Measurements from ENCODE around the gene SH2D2A. TPM values are rescaled to one million over a fixed set of nuclear protein-coding genes. Genes with fewer than 3 reads are reported as not detected.

Gene SH2D2A
- total RNA-seq, 1 experiment from 2014 or later: 4.9 TPM

DNA sequence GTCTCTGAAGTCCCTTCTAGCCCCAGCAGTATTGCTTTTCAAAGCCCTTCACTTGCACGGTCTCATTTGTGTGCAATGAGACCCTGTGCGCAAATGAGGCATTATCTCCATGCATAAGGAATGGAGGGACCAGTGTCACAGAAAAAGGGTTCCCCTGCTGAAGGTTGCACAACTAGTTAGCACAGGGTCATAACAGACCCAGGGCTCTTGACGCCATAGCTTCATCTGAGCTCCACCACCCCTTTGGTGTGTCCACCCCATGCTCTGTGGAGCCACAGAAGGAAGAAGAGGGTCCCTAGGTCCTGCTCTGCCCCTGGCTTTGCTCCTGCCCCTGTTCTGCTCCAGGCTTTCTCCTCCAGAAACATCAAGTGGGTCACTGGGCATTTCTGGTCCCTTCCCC is 12.6 kb downstream of the SH2D2A start:
- TF ChIP-seq ZNF263 (CRISPR knock-in tag; IDR thresholded peaks at IDR 0.05; ENCODE audit: low read depth) (no peak), ATF1 (CRISPR knock-in tag; IDR thresholded peaks at IDR 0.05) (no peak), NR1H2 (CRISPR knock-in tag; IDR thresholded peaks at IDR 0.05) (no peak), NR2C2 (CRISPR knock-in tag; IDR thresholded peaks at IDR 0.05) (no peak), NR3C1 (CRISPR knock-in tag; conservative IDR thresholded peaks at IDR 0.05; ENCODE audit: low read depth) (no peak), ZNF138 (CRISPR knock-in tag; conservative IDR thresholded peaks at IDR 0.05) (no peak), ZNF671 (CRISPR knock-in tag; IDR thresholded peaks at IDR 0.05) (no peak), GTF2I (CRISPR knock-in tag; conservative IDR thresholded peaks at IDR 0.05) (no peak)
- TF ChIP-seq, protein P1, sequence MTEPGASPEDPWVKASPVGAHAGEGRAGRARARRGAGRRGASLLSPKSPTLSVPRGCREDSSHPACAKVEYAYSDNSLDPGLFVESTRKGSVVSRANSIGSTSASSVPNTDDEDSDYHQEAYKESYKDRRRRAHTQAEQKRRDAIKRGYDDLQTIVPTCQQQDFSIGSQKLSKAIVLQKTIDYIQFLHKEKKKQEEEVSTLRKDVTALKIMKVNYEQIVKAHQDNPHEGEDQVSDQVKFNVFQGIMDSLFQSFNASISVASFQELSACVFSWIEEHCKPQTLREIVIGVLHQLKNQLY (CRISPR knock-in tag; IDR thresholded peaks at IDR 0.05): no peak
- TF ChIP-seq, protein P2, sequence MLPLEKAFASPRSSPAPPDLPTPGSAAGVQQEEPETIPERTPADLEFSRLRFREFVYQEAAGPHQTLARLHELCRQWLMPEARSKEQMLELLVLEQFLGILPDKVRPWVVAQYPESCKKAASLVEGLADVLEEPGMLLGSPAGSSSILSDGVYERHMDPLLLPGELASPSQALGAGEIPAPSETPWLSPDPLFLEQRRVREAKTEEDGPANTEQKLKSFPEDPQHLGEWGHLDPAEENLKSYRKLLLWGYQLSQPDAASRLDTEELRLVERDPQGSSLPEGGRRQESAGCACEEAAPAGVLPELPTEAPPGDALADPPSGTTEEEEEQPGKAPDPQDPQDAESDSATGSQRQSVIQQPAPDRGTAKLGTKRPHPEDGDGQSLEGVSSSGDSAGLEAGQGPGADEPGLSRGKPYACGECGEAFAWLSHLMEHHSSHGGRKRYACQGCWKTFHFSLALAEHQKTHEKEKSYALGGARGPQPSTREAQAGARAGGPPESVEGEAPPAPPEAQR (CRISPR knock-in tag; IDR thresholded peaks at IDR 0.05): no peak
- TF ChIP-seq, protein P3, sequence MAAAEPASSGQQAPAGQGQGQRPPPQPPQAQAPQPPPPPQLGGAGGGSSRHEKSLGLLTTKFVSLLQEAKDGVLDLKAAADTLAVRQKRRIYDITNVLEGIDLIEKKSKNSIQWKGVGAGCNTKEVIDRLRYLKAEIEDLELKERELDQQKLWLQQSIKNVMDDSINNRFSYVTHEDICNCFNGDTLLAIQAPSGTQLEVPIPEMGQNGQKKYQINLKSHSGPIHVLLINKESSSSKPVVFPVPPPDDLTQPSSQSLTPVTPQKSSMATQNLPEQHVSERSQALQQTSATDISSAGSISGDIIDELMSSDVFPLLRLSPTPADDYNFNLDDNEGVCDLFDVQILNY (CRISPR knock-in tag; IDR thresholded peaks at IDR 0.05): no peak
- TF ChIP-seq, protein P4, sequence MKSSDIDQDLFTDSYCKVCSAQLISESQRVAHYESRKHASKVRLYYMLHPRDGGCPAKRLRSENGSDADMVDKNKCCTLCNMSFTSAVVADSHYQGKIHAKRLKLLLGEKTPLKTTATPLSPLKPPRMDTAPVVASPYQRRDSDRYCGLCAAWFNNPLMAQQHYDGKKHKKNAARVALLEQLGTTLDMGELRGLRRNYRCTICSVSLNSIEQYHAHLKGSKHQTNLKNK (CRISPR knock-in tag; IDR thresholded peaks at IDR 0.05): no peak
- TF ChIP-seq, protein P5, sequence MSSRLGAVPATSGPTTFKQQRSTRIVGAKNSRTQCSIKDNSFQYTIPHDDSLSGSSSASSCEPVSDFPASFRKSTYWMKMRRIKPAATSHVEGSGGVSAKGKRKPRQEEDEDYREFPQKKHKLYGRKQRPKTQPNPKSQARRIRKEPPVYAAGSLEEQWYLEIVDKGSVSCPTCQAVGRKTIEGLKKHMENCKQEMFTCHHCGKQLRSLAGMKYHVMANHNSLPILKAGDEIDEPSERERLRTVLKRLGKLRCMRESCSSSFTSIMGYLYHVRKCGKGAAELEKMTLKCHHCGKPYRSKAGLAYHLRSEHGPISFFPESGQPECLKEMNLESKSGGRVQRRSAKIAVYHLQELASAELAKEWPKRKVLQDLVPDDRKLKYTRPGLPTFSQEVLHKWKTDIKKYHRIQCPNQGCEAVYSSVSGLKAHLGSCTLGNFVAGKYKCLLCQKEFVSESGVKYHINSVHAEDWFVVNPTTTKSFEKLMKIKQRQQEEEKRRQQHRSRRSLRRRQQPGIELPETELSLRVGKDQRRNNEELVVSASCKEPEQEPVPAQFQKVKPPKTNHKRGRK (CRISPR knock-in tag; IDR thresholded peaks at IDR 0.05; ENCODE audit: borderline replicate concordance): no peak
- TF ChIP-seq, protein P6, sequence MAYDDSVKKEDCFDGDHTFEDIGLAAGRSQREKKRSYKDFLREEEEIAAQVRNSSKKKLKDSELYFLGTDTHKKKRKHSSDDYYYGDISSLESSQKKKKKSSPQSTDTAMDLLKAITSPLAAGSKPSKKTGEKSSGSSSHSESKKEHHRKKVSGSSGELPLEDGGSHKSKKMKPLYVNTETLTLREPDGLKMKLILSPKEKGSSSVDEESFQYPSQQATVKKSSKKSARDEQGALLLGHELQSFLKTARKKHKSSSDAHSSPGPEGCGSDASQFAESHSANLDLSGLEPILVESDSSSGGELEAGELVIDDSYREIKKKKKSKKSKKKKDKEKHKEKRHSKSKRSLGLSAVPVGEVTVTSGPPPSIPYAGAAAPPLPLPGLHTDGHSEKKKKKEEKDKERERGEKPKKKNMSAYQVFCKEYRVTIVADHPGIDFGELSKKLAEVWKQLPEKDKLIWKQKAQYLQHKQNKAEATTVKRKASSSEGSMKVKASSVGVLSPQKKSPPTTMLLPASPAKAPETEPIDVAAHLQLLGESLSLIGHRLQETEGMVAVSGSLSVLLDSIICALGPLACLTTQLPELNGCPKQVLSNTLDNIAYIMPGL (CRISPR knock-in tag; IDR thresholded peaks at IDR 0.05): no peak
- no peak for ATAC-seq
- Mint-ChIP-seq H3K27ac (no peak overlapping the region), H3K9me3 (no peaks in the 10 kb centered on the region), H3K27me3 (ENCODE audit: low read depth) (no peaks in the 10 kb centered on the region), H3K4me1 (no peaks in the 10 kb centered on the region), H3K4me3 (no peak overlapping the region), H3K36me3 (peaks cover 21% of the 10 kb centered on the region)
- POLR2A ChIA-PET: no interaction called here
- no peak for DNase-seq (ENCODE audit: low spot score)
- CTCF ChIA-PET: interaction anchor here (1.9 to 3.9 kb wide), 2 partner anchors 10 to 55 kb away, joined by 5 to 20 read pairs; partner anchors contain the start of genes INSRR and NTRK1

DNA sequence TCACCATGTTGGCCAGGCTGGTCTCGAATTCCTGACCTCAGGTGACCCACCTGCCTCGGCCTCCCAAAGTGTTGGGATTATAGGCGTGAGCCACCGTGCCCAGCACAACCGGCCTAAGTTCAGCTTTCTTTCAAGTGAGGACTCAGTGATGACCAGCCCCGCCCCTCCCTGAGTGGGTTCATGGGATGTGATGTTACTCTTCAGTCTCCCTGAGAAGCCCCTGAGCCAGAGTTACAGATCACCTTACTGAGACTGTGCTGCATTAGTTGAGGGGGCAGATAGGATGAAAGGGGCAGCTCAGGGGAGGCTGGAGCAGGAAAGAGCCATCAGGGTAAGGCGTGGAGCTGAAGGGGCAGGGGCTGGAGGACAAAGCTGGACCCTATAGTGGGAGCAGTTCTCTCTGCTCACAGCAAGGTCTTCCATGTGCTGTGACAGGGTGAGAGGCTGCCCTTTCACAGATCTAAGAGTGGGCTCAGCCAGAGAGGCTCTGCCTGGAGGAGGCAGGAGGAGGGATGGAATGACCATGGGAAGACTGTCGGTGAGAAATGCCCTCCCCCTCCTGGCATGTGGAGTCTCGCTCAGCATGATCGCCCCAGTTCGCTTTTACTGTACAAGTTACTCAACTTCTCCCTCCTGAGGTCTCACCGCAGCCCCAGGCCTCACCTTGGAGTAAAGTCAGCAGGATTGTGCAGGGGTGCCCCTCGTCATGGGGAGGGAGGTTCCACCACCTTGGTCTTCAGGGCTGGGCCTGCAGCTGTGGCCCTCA is 13.4 kb downstream of the SH2D2A start:
- H3K27ac Mint-ChIP-seq: no peak overlapping the region
- ATAC-seq: no peak
- CTCF ChIA-PET: interaction anchor here (0.5 to 3.9 kb wide), 7 partner anchors 11 to 142 kb away, joined by 3 to 20 read pairs (median 3); partner anchors contain the start of genes INSRR, LRRC71 and NTRK1
- TF ChIP-seq GTF2I (CRISPR knock-in tag; conservative IDR thresholded peaks at IDR 0.05) (no peak), ETV6 (CRISPR knock-in tag; IDR thresholded peaks at IDR 0.05) (no peak), CREM (CRISPR knock-in tag; IDR thresholded peaks at IDR 0.05) (no peak), ZNF423 (CRISPR knock-in tag; IDR thresholded peaks at IDR 0.05) (no peak), SMAD3 (CRISPR knock-in tag; IDR thresholded peaks at IDR 0.05; ENCODE audit: borderline replicate concordance) (no peak), NR2C2 (CRISPR knock-in tag; IDR thresholded peaks at IDR 0.05) (no peak)
- TF ChIP-seq, protein P7, sequence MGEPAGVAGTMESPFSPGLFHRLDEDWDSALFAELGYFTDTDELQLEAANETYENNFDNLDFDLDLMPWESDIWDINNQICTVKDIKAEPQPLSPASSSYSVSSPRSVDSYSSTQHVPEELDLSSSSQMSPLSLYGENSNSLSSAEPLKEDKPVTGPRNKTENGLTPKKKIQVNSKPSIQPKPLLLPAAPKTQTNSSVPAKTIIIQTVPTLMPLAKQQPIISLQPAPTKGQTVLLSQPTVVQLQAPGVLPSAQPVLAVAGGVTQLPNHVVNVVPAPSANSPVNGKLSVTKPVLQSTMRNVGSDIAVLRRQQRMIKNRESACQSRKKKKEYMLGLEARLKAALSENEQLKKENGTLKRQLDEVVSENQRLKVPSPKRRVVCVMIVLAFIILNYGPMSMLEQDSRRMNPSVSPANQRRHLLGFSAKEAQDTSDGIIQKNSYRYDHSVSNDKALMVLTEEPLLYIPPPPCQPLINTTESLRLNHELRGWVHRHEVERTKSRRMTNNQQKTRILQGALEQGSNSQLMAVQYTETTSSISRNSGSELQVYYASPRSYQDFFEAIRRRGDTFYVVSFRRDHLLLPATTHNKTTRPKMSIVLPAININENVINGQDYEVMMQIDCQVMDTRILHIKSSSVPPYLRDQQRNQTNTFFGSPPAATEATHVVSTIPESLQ (CRISPR knock-in tag; IDR thresholded peaks at IDR 0.05): no peak
- TF ChIP-seq, protein P8, sequence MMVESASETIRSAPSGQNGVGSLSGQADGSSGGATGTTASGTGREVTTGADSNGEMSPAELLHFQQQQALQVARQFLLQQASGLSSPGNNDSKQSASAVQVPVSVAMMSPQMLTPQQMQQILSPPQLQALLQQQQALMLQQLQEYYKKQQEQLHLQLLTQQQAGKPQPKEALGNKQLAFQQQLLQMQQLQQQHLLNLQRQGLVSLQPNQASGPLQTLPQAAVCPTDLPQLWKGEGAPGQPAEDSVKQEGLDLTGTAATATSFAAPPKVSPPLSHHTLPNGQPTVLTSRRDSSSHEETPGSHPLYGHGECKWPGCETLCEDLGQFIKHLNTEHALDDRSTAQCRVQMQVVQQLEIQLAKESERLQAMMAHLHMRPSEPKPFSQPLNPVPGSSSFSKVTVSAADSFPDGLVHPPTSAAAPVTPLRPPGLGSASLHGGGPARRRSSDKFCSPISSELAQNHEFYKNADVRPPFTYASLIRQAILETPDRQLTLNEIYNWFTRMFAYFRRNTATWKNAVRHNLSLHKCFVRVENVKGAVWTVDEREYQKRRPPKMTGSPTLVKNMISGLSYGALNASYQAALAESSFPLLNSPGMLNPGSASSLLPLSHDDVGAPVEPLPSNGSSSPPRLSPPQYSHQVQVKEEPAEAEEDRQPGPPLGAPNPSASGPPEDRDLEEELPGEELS (CRISPR knock-in tag; IDR thresholded peaks at IDR 0.05): no peak
- TF ChIP-seq, protein P9, sequence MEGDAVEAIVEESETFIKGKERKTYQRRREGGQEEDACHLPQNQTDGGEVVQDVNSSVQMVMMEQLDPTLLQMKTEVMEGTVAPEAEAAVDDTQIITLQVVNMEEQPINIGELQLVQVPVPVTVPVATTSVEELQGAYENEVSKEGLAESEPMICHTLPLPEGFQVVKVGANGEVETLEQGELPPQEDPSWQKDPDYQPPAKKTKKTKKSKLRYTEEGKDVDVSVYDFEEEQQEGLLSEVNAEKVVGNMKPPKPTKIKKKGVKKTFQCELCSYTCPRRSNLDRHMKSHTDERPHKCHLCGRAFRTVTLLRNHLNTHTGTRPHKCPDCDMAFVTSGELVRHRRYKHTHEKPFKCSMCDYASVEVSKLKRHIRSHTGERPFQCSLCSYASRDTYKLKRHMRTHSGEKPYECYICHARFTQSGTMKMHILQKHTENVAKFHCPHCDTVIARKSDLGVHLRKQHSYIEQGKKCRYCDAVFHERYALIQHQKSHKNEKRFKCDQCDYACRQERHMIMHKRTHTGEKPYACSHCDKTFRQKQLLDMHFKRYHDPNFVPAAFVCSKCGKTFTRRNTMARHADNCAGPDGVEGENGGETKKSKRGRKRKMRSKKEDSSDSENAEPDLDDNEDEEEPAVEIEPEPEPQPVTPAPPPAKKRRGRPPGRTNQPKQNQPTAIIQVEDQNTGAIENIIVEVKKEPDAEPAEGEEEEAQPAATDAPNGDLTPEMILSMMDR (IDR thresholded peaks at IDR 0.05): no peak

More for the DNA sequence above, 13.4 kb downstream of the SH2D2A start:
- Mint-ChIP-seq H3K4me3 (no peak overlapping the region), H3K4me1 (no peaks in the 10 kb centered on the region), H3K27me3 (ENCODE audit: low read depth) (no peaks in the 10 kb centered on the region), H3K9me3 (no peaks in the 10 kb centered on the region), H3K36me3 (peaks cover 23% of the 10 kb centered on the region)
- no peak for DNase-seq (ENCODE audit: low spot score)
- POLR2A ChIA-PET: no interaction called here

Measured in WTC11 (cell line).